ENCODE measurements around the gene RIOX2.
"Not testable (repeated sequence)": the region's sequence is repeated elsewhere in the genome, so short reads cannot be mapped to it uniquely, and the experiment has no call there.

The RIOX2 gene

GRCh38 chr3:97911459-97911858, 60.8 kb downstream of the RIOX2 start:
- DNase-seq (ENCODE audit: low read depth, low spot score) = no peak

GRCh38 chr3:97910931-97911351, 61.3 kb downstream of the RIOX2 start:
- no peak for DNase-seq (ENCODE audit: low read depth, low spot score)

GRCh38 chr3:97910236-97910831, 61.9 kb downstream of the RIOX2 start:
- not testable (repeated sequence) for DNase-seq (ENCODE audit: low read depth, low spot score)

GRCh38 chr3:97909830-97910229, 62.4 kb downstream of the RIOX2 start:
- not testable (repeated sequence) for DNase-seq (ENCODE audit: low read depth, low spot score)

GRCh38 chr3:97901313-97902248, 70.7 kb downstream of the RIOX2 start:
- DNase-seq (ENCODE audit: low read depth, low spot score) = no peak

- no peak for DNase-seq (ENCODE audit: low read depth, low spot score)
These were observed 72.9 kb downstream of the RIOX2 start for GRCh38 chr3:97899331-97899730.

- no peak for DNase-seq (ENCODE audit: low read depth, low spot score)
These were observed 75.7 kb downstream of the RIOX2 start for GRCh38 chr3:97896547-97896946.

GRCh38 chr3:97896129-97896528, 76.1 kb downstream of the RIOX2 start:
- DNase-seq (ENCODE audit: low read depth, low spot score) = no peak

- no peak for DNase-seq (ENCODE audit: low read depth, low spot score)
These were observed 77.0 kb downstream of the RIOX2 start for GRCh38 chr3:97895216-97895615.

- no peak for DNase-seq (ENCODE audit: low read depth, low spot score)
These were observed 79.4 kb downstream of the RIOX2 start for GRCh38 chr3:97892852-97893251.

Data from smooth muscle cell of the brain vasculature (primary cell).